GM12874 (cell line): Measurements from ENCODE around the gene CYFIP2.

ENCODE experiments used
- TF ChIP-seq, protein P1 (sequence below): IDR thresholded peaks from 2 replicates; pipeline ENCODE4 v1.5.1; 2011; ENCODE audit warnings: low read depth, mild to moderate bottlenecking, control low read depth, low read length, moderate library complexity; ENCODE audit not compliant: insufficient read depth

Gene CYFIP2

DNA sequence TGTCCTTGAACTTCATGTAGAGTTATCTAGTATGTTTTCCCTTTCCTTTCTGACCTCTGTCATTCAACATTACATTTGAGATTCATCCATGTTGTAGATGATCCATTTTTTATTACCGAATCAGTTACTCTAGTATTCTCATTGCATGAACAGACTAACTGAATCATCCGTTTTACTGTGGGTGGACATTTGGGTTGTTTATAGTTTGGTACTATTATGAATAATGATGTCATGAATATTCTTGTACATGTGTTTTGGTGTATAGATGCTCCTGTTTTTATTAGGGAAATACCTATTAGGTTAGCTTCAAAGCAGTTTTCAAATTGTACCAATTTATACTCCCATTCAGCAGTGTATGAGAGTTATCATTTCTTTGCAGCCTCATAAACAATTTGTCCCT lies 99.8 kb downstream of the CYFIP2 start:
- TF ChIP-seq, protein P1, sequence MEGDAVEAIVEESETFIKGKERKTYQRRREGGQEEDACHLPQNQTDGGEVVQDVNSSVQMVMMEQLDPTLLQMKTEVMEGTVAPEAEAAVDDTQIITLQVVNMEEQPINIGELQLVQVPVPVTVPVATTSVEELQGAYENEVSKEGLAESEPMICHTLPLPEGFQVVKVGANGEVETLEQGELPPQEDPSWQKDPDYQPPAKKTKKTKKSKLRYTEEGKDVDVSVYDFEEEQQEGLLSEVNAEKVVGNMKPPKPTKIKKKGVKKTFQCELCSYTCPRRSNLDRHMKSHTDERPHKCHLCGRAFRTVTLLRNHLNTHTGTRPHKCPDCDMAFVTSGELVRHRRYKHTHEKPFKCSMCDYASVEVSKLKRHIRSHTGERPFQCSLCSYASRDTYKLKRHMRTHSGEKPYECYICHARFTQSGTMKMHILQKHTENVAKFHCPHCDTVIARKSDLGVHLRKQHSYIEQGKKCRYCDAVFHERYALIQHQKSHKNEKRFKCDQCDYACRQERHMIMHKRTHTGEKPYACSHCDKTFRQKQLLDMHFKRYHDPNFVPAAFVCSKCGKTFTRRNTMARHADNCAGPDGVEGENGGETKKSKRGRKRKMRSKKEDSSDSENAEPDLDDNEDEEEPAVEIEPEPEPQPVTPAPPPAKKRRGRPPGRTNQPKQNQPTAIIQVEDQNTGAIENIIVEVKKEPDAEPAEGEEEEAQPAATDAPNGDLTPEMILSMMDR = no peak

DNA sequence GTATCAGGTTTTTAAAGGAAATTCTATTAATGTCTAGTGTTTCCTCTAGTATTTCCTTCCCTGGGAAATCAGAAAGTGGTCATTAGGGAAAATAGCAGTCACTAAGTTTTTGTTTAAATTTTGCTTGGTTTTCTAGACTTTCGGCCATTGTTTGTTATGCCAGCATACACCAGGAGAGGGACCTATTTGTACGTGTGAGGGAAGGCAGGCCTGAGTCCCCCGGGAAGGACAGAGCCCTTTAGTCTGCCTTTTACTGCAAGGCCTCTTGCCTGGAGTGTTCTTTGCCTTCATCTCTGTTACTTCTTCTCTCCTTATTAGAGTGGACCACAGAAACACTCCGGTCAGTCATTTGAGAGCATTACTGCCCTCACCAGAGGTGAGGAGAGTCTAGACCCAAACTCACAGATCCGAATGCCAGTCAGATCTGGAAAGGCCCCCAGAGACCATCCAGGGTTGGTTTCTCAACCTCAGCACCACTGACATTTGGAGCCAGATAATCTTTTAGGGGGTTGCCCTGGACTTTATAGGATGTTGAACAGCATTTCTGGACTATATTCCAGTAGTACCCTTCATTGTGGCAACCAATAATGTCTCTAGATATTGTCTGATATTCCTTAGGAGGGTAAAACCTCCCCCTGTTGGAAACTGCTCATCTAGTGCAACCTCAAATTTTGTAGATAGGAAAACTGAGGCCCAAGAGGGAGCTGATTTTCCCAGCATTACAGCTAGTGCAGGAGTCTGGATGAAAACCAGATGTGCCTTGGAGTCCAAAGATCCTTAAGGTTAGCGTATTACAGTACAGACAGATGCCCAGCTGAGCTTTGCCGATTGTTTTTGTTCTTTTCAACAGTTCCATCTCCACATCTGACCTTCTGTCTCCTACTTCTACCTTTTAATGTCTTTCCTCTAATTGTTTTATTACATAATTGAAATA lies 101.1 kb downstream of the CYFIP2 start:
- TF ChIP-seq, protein P1 = no peak

DNA sequence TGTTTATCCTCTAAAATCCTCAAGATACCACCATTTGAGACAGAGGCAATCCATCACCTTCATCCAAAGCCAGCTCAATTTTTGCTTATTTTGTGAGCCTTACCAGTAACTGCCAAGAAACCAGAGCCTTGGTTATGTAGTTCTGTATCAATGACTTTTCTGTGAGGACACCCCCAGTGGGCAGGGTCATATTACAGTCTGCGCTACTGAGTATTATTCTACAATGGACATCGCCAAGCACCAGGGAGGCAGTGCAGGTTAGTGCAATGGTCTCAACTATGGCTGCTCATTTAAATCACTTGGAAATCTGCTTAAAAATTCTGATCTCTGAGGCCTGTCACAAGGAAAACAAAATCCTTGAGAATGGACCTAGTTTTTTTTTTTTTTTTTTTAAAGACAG lies 103.6 kb downstream of the CYFIP2 start:
- TF ChIP-seq, protein P1 = no peak

DNA sequence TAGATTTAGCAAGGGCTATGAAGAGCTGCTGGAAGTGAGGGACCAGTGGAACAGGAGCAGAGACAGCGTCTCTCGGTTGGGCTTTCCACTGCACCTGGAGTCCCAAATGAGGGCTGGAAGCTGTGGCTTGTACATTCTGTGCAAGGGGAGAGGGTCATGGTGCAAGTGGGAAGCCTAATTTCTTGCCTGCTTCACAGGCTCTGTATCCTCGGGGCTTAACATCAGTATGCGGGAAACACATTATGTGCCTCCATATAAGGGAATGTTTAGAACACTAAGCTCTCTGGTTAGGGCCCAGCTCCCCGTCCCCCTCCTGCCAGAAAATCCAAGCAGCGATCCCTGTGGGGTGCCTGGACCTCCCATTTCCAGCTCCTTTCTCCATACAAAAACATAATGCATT lies 105.0 kb downstream of the CYFIP2 start:
- TF ChIP-seq, protein P1 = no peak

DNA sequence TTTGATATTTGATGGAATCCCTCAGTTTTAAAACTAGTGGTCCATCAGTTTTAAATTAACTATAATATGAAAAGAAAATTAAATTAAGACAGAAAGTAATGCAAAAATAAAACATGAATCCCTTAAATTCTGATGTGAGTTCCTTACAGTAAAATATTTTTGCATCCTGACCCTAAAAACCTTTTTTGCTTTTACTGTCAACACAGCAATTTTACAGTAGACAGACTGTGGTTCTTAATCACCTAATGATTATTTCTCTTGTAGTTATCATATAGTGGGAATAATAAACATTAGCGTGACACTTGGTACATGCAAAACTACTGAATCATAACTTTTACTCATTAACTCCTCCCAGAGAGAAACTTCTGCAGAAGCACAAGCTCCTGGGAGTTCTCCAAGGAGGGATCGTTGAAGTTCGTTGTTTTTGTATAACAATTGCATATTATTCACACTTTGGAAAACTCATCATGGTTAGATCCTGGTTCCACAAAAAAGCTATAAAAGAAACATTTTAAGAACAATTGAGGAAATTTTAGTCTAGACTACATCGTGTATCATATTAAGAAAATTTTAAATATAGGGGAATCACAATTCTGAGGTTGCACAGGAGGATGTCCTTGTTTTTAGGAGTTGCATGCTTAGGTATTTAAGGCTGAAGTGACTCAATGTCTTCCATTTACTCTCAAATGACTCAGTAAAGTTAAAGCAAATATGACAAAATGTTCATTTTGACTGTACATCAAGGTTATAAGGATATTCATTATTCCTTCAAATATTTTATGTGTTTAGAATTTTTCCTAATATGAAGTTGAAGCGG lies 105.9 kb downstream of the CYFIP2 start:
- TF ChIP-seq, protein P1 = no peak

DNA sequence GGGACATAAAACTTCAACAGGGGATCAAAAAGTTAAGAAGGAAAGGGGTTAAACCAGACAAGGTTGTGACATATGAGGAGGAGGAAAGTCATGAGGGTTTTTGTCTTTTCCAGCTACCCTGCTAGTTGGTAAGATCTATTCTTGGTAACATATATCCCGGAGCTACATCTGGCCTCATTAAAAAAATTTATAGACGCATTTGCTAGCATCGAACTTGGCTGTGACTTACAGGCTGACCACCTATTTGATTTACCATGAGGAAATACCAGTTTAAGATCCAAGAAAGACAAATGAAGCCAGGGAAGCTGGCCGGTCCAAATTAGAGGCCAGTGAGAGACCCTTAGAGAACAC lies 106.5 kb downstream of the CYFIP2 start:
- TF ChIP-seq, protein P1 = no peak

DNA sequence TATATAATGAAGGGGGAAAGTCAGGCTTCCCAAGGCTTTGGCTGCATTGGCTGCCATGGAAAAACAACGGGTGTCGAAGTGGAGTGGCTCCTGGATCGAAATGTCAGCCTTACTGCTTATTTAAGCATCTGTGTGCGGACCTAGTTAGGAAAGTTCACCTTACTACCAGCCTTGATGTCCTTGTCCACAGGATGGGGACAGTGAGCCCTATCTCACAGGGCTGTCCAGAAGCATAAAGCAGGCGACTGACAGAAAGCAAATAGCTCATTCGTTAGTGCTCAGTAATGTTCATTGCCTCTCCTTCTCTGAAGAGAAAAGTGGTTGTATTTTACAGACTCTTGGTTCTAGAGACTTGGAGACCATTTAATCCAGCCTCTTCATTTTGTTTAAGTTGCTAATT lies 112.6 kb downstream of the CYFIP2 start:
- TF ChIP-seq, protein P1 = no peak
